Endodermal cell (in vitro differentiated cells): ENCODE results near the gene AUTS2. TPM values are rescaled to one million over a fixed set of nuclear protein-coding genes. Genes with fewer than 3 reads are reported as not detected.

Source experiments
- DNase-seq: peaks from one replicate; pipeline ENCODE4 v3.0.0-alpha.2; 2017
- H3K27ac ChIP-seq: 2 replicates; pipeline ENCODE4 v1.5.1; 2013; ENCODE audit warnings: mild to moderate bottlenecking, low read depth, low read length, moderate library complexity
- H3K27me3 ChIP-seq: 2 replicates; pipeline ENCODE4 v1.6.1; 2013; ENCODE audit warnings: mild to moderate bottlenecking, low read length, moderate library complexity; ENCODE audit not compliant: insufficient read depth, control insufficient read depth, poor library complexity, severe bottlenecking
- H3K36me3 ChIP-seq: 2 replicates; pipeline ENCODE4 v1.7.0; 2013; ENCODE audit warnings: mild to moderate bottlenecking, low read length, moderate library complexity; ENCODE audit not compliant: control insufficient read depth, insufficient read depth
- H3K4me1 ChIP-seq: one replicate; pipeline ENCODE4 v1.7.0; 2013; ENCODE audit warnings: low read length; ENCODE audit not compliant: control insufficient read depth, insufficient read depth
- H3K4me3 ChIP-seq: 2 replicates; pipeline ENCODE4 v1.5.1; 2013; ENCODE audit warnings: mild to moderate bottlenecking, low read length, moderate library complexity
- H3K9ac ChIP-seq: 2 replicates; pipeline ENCODE4 v1.6.1; 2013; ENCODE audit warnings: mild to moderate bottlenecking, low read length, moderate library complexity; ENCODE audit not compliant: poor library complexity, severe bottlenecking; ENCODE audit errors: extremely low read depth
- H3K9me3 ChIP-seq: 2 replicates; pipeline ENCODE4 v1.6.1; 2013; ENCODE audit warnings: mild to moderate bottlenecking, low read length, moderate library complexity; ENCODE audit not compliant: control insufficient read depth
- H3K27ac Mint-ChIP-seq: 2 replicates; pipeline ENCODE4 v1.8.0; 2020; ENCODE audit warnings: mixed read lengths
- H3K27me3 Mint-ChIP-seq: 2 replicates; pipeline ENCODE4 v1.8.0; 2021; ENCODE audit warnings: mild to moderate bottlenecking, mixed read lengths; ENCODE audit not compliant: insufficient read depth
- H3K36me3 Mint-ChIP-seq: 2 replicates; pipeline ENCODE4 v1.8.0; 2020; ENCODE audit warnings: low read depth, mixed read lengths
- H3K4me1 Mint-ChIP-seq: 2 replicates; pipeline ENCODE4 v1.8.0; 2020; ENCODE audit warnings: mixed read lengths
- H3K4me3 Mint-ChIP-seq: 2 replicates; pipeline ENCODE4 v1.8.0; 2020; ENCODE audit warnings: mild to moderate bottlenecking, moderate library complexity, mixed read lengths
- H3K9me3 Mint-ChIP-seq: 2 replicates; pipeline ENCODE4 v1.8.0; 2020; ENCODE audit warnings: mild to moderate bottlenecking, mixed read lengths
- WGBS, 2 experiments: methylation state at CpG; one replicate each; pipeline versions ENCODE4 v1.1.5 to v1.1.7; 2013; ENCODE audit warnings: missing lambda C conversion rate in 2 of 2, mixed read lengths in 1 of 2; ENCODE audit not compliant: insufficient coverage in 1 of 2, insufficient read length in 1 of 2; 5-methylcytosine and 5-hydroxymethylcytosine counted together
- total RNA-seq, 2 donors: library from RNA; stranded (reverse); fragmentation: NEBNext Ultra II Directional in 1 of 2; extraction: Animal tissue kit (Norgen Biotek cat#: 25700) in 1 of 2; gene quantifications; 2 replicates in 1 of 2; 3 replicates in 1 of 2; pipeline ENCODE4 v1.2.1, GENCODE V29; 2021
- TF ChIP-seq, protein P1 (sequence below): fragments of 200-600 bp; sonication (generic); conservative IDR thresholded peaks from 2 replicates; pipeline ENCODE4 v1.5.0; 2021; ENCODE audit warnings: antibody characterized with exemption, mild to moderate bottlenecking

AUTS2 gene
- total RNA-seq, 2 donors from 2014 or later, result 76.8 to 106 TPM

DNA sequence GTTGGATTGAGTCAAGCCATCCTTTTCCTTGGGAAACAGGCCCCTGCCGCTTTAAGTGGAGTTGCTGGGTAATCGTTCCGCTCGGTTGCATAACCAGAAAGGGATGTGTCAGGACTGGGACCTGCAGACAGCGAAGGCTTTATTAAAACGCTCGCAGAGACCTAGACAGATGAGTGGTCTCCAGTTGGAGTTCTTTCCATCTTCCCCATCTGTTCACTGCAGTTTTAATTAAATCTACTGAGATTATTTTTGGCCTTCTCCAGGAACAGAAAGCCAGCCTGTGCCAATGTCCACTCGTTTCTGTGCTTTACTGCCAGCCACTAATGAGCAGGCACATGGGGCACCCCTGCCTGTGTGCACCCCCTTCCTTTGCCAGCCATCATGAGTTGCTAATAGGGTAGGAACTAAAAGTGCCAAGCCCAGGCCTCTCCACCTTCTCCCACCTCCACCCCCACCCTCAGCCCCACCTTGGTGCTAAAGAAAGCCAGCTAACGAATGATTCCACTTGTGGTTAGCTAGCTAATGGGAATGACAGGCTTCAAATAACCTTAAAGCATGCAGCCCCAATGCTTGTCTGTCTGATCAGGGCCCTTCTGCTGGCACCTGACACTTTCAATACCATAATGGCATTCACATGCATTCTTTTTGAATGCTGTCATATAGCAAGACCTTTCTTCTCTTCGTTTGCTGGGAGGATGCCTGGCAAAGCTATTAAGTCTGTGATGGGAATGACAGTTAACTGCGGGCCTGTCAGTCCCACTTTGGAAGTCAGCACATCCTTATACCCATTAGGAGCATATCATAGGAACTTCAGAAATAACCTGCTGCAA lies 976.9 kb downstream of the AUTS2 start:
- 69 to 82% methylated on average over 10 to 11 of the region's 11 CpGs for WGBS, 2 experiments
- TF ChIP-seq, protein P1, sequence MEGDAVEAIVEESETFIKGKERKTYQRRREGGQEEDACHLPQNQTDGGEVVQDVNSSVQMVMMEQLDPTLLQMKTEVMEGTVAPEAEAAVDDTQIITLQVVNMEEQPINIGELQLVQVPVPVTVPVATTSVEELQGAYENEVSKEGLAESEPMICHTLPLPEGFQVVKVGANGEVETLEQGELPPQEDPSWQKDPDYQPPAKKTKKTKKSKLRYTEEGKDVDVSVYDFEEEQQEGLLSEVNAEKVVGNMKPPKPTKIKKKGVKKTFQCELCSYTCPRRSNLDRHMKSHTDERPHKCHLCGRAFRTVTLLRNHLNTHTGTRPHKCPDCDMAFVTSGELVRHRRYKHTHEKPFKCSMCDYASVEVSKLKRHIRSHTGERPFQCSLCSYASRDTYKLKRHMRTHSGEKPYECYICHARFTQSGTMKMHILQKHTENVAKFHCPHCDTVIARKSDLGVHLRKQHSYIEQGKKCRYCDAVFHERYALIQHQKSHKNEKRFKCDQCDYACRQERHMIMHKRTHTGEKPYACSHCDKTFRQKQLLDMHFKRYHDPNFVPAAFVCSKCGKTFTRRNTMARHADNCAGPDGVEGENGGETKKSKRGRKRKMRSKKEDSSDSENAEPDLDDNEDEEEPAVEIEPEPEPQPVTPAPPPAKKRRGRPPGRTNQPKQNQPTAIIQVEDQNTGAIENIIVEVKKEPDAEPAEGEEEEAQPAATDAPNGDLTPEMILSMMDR, result no peak
- no peaks in the 10 kb centered on the region for H3K9me3 Mint-ChIP-seq
- H3K36me3 ChIP-seq, result no peaks in the 10 kb centered on the region
- no peaks in the 10 kb centered on the region for H3K9me3 ChIP-seq
- DNase-seq, result peak; percentile 32
- peak overlapping the region; percentile 86 for H3K27ac ChIP-seq
- no peak overlapping the region for H3K27ac Mint-ChIP-seq
- H3K36me3 Mint-ChIP-seq, result peaks cover 19% of the 10 kb centered on the region
- H3K4me1 ChIP-seq, result peaks cover 12% of the 10 kb centered on the region
- H3K27me3 Mint-ChIP-seq, result peaks cover 10% of the 10 kb centered on the region
- H3K27me3 ChIP-seq, result no peaks in the 10 kb centered on the region
- H3K4me3 Mint-ChIP-seq, result no peak overlapping the region
- H3K4me1 Mint-ChIP-seq, result peaks cover 36% of the 10 kb centered on the region
- no peak overlapping the region for H3K4me3 ChIP-seq
- H3K9ac ChIP-seq, result no peak overlapping the region

DNA sequence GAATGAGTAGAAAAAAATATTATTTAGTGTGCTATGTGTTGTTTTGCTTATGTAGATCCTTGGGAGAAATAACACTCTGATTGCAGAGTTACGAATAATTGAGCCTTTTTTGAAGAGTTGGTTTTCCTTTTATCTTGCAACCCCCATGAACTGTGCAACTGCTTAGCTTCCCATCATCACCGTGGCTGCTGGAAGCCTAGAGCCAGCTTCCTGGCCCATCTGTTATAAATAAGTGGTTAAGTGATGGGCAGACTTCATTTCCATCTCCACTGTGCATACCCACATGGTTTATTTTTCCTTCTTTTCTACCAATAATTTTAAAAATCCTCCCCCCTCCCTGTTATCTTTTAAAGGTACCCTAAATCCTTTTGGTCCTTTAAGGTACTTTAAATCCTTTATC lies 978.8 kb downstream of the AUTS2 start:
- Histone ChIP-seq H3K9ac (no peak overlapping the region), H3K36me3 (no peaks in the 10 kb centered on the region), H3K4me3 (no peak overlapping the region), H3K27me3 (no peaks in the 10 kb centered on the region), H3K4me1 (peaks cover 3% of the 10 kb centered on the region), H3K27ac (no peak overlapping the region), H3K9me3 (no peaks in the 10 kb centered on the region)
- peaks cover 11% of the 10 kb centered on the region for H3K36me3 Mint-ChIP-seq
- no peak overlapping the region for H3K27ac Mint-ChIP-seq
- TF ChIP-seq, protein P1, result no peak
- DNase-seq, result no peak
- H3K27me3 Mint-ChIP-seq, result peaks cover 5% of the 10 kb centered on the region
- WGBS, 2 experiments, result 96 to 100% methylated on average over 1 of the region's 2 CpGs
- H3K4me3 Mint-ChIP-seq, result no peak overlapping the region
- H3K9me3 Mint-ChIP-seq, result no peaks in the 10 kb centered on the region
- H3K4me1 Mint-ChIP-seq, result peaks cover 24% of the 10 kb centered on the region

DNA sequence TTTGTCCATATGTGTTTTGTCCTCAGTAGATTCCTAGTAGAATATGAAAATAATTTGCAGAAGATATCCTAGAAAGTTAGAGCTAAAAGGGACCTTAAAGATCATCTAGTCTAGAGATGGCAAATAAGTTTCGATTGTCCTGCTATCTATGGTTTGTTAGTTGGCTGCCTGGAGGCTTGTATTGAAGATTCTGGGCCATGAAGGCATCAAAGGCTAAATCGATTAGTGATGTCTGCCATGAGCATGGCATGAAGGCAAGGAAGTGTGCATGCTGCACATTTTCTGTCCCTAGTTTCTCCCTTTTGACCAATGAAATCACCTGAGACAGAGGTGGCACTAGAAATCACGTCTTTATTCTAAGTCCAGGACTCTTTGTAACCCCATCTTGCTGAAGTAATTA lies 979.9 kb downstream of the AUTS2 start:
- Histone ChIP-seq H3K27ac (no peak overlapping the region), H3K9me3 (no peaks in the 10 kb centered on the region), H3K27me3 (no peaks in the 10 kb centered on the region), H3K36me3 (no peaks in the 10 kb centered on the region), H3K4me1 (peaks cover 14% of the 10 kb centered on the region), H3K4me3 (no peak overlapping the region), H3K9ac (no peak overlapping the region)
- H3K4me1 Mint-ChIP-seq, result peaks cover 32% of the 10 kb centered on the region
- H3K36me3 Mint-ChIP-seq, result peaks cover 9% of the 10 kb centered on the region
- H3K9me3 Mint-ChIP-seq, result no peaks in the 10 kb centered on the region
- WGBS, 2 experiments, result 92 to 97% methylated on average over 3 of the region's 3 CpGs
- no peak overlapping the region for H3K27ac Mint-ChIP-seq
- H3K27me3 Mint-ChIP-seq, result peaks cover 5% of the 10 kb centered on the region
- TF ChIP-seq, protein P1, result no peak
- DNase-seq, result no peak
- no peak overlapping the region for H3K4me3 Mint-ChIP-seq
